Ovary (tissue), 3 donors: ENCODE measurements around the gene CADPS2.

ENCODE experiments used
- CTCF ChIP-seq, 3 donors: fragments of 450-650 bp in 2 of 3; fragments of 200-600 bp in 1 of 3; IDR thresholded peaks; one replicate each; pipeline versions ENCODE4 v1.5.1 to v1.8.0; 2016 to 2022; ENCODE audit warnings: antibody characterized with exemption in 3 of 3, mild to moderate bottlenecking in 1 of 3
- EP300 ChIP-seq: sonication (generic); formaldehyde crosslinking; IDR thresholded peaks from one replicate; pipeline ENCODE4 v1.6.1; 2017; ENCODE audit warnings: antibody characterized with exemption
- POLR2A ChIP-seq: fragments of 450-650 bp; IDR thresholded peaks from one replicate; pipeline ENCODE4 v1.6.1; 2017; ENCODE audit warnings: antibody characterized with exemption, mild to moderate bottlenecking, moderate library complexity
- donor health status: DM: no; HTN: no; CAD: no.

GRCh38 chr7:122684504-122684903, 201.8 kb downstream of the CADPS2 start:
- TF ChIP-seq CTCF (IDR thresholded peaks at IDR 0.05) (no peak), POLR2A (no peak), EP300 (no peak)
